NCI-H345 treated with DMSO at 0.1 percent for 48 hours (cell line): ENCODE data around the gene MERTK.

Experiments
- DNase-seq: peaks from one replicate; lab custom pipeline; 2025; ENCODE audit not compliant: unreplicated experiment; lab: John Stamatoyannopoulos, UW

MERTK gene

DNA sequence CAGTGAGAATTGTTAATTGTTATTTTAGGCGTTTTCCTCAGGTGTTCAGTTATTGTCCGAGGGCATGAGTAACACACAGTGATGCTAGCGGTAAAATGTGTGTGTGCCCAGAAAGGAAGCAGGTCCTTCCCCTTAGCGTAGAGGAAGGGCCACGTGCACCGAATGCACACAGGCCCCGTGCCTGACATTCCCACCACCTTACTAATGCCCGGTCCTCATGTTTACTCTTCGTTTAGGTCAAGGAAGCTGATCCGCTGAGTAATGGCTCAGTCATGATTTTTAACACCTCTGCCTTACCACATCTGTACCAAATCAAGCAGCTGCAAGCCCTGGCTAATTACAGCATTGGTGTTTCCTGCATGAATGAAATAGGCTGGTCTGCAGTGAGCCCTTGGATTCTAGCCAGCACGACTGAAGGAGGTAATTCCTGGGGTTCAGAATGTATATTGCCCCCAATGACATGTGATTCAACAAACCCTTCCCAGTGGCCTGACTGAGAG, 76.7 kb downstream of the MERTK start:
- DNase-seq = no peak

DNA sequence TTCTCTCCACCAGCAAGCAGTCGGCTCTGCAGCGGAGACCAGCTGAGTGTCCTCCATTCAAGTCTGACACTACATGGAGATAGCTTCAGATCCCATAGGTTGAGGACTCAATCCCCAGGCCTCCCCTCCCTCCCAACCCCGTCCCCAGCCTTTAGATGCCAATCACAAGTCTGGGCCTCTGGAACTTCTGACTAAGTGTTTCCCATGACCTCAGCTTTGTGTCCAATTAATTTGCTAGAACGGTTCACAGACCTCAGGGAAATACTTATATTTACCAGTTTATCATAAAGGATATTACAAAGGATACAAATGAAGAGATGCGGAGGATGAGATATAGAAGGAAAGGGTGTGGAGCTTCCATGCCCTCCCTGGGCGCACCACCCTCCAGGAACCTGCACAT, 77.4 kb downstream of the MERTK start:
- no peak for DNase-seq

DNA sequence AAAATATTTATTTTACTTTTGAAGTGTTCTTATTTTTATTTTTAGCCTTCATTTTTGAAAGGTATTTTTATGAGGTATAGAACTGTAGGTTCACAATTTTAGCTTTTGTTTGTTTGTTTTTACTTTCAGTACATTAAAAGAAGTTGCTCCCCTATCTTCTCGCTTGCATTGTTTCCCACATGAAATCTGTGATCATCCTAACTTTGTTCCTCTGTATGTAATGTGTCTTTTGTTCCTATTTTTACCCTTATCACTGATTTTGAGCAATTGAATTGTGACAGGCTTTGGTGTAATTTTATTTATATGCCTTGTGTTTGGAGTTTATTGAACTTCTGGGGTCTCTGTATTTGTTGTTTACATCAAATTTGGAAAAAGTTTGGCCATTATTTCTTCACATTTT, 78.8 kb downstream of the MERTK start:
- no peak for DNase-seq

DNA sequence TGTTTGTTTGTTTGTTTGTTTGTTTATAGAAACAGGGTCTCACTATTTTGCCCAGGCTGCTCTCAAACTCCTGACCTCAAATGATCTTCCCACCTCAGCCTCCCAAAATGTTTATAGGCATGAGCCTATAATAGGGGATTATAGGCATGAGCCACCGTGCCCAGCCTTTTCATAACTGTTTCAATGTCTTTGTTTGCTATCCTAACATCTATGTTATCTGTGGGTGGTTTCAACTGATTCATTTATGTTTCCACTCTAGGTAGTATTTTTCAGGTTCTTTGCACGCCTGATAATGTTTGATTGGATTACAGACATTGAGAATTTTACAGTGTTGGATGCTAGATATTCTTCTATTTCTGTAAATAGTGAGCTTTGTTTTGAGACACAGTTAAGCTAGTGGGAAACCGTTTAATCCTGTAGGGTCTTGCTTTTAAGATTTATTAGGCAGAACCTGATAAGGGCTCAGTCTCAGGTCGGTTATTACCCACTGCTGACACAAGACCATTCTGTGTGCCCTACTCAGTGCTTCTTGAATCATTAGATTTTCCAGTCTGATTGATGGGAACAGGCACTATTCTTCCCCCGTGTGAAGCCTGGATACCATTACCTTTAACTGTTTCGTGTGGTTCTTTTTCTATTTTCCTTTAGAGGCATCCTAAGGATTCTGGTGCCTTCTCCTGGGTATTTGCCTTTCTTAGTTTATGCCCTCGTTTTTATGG, 80.2 kb downstream of the MERTK start:
- no peak for DNase-seq

DNA sequence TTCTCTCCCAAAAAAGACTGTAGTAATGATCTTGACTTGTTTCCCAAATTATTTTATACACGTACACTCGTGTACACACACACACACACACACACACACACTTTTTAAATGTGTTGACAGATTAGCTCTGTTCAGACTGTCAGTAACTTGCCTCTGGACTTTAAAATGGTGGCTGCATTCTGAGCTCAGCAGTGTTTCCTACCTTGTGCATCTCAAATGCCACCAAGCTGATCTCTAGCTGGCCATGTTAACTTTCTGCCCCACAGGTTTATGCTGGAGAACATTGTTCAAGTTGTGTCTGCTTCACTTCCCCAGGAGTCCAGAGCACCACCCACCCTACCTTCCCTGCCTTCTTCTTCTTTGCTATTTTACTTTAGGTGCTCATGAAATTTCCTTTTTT, 83.3 kb downstream of the MERTK start:
- no peak for DNase-seq

DNA sequence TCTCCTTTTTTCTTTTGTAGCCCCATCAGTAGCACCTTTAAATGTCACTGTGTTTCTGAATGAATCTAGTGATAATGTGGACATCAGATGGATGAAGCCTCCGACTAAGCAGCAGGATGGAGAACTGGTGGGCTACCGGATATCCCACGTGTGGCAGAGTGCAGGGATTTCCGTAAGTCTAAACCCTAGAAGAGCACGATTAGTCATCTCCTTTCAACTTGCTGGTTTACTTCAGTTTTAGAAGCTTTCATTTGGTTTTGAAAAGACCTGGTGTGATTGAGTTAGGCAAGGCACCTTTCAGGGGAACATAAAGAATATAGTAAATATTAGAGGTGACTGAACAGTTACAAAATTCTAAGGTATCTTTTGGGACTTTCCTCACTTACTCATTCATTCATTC, 84.4 kb downstream of the MERTK start:
- no peak for DNase-seq

DNA sequence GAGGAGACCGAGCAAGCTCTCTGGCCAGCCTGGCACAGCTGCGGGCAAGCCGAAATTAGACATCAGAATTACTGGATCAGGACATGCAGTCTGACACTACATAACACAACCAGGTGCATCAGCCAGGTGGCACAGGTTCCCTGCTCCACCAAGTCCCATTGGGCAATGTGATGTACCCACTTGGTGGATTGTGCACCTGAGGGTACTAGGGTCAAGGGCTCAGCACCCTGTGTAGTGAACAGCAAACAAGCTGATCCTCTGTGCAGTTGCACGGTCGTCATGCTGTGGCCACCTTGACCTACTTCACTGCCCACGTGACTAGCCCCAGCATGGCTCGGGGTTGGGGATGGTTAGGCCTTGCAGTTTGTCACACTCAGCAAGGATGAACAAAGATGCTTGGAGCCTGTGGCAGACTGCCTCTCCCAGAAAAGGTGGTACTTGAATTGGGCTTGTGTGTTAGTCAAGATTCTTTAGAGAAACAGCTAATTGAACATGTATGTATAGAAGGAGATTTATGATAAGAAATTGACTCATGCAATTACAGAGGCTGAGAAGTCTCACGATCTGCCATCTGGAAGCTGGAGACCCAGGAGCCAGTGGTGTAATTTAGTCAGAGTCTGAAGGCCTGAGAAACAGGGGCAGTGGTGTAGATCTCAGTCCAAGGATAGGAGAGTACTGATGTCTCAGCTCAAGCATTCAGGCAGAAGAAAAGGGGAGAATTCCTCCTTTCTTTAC, 85.2 kb downstream of the MERTK start:
- no peak for DNase-seq

DNA sequence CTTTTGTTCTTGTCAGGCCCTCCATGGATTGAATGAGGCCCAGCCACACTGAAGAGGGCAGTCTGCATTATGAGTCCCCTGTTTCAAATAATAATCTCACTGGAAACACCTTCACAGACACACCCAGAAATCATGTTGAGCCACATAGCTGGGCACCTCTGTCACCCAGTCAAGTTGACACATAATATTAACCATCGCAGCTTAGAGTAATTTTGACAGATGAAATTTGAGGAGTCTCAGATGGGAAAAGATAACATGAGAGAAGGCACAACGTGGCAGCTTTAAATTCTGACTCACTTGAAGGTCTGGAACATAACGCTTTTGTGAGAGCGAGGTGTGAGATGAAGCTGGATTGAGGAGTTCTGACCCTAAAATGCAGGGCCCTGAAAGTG, 85.8 kb downstream of the MERTK start:
- DNase-seq = no peak

DNA sequence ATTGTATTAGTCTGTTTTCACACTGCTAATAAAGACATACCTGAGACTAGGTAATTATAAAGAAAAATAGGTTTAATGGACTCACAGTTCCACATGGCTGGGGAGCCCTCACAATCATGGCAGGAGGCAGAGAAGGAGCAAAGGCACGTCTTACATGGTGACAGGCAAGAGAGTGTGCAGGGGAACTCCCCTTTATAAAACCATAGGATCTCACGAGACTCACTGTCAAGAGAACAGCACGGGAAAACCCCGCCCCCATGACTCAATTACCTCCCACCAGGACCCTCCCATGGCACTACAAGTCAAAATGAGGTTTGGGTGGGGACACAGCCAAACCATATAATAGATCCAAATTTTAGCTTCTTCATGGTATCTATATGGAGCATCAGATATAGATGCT, 87.1 kb downstream of the MERTK start:
- no peak for DNase-seq

DNA sequence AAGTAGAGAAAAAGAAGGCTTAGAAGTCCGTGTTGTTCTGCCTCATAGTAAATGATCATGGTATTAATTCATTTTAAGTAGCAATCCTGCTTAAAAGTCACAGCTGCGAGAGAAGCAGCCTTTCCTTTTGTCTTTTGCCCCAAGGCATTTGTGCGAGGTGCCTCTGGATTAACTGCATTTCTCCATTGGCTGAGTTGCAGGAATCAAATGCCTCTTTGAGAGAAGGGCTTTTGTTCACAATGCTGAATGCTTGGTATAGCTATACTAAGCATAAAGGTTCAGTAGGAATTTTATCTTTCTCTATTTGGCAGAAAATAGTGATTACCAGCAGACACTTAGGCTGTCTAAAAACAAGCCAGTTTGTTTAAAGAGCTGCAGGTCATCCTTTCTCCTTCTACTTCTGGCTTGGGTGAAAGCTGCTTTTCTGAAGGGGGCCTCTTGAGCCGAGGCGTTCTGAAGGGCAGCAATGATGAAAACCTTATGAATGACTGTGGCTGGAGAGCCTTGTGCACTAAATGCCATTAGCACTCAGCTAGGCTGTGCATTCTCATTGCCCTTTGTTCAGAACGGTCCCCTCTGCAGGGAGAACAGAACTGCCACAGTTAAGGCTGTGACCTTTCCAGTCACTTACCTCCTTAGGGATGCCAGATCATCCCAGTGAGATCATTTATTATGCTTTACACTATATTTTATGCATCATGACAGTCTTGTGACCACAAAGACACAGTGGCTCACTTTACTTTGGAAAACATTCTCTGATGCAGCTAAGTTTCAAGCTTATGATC, 87.9 kb downstream of the MERTK start:
- DNase-seq = no peak

DNA sequence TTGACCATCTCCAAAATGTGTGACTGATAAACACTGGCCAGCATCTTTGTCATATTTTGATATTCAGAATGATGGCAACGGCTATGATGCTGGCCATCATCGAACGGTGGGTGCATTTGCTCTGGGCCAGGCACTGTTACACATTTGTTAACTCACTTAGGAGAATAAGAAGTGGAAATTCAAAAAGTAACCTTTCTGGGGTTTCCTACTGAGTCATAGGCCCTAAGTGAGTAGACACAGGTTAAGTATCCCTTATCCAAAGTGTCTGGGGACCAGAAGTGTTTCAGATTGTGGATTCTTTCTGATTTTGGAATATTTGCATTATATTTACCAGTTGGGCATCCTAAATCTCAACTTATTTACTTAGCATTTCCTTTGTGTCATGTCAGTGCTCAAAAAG, 92.0 kb downstream of the MERTK start:
- no peak for DNase-seq

DNA sequence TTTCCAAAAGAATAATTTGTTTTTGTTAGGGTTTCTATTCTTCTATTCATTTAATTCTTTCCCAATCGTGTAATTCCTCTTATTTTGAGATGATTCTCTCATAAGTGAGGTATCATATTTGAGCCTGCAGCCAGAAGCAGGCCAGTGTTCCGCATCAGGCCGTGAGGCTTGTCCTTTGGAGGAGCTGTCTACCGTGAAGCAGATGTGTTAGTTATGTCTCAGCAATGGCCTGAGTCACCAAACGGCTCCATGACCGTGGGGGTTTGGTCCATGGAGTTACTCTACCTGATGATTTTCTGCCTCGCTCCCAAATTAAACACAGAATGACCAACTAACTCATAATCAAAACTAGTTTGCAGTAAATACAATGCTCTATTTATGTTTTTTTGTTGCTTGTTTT, 92.4 kb downstream of the MERTK start:
- no peak for DNase-seq

DNA sequence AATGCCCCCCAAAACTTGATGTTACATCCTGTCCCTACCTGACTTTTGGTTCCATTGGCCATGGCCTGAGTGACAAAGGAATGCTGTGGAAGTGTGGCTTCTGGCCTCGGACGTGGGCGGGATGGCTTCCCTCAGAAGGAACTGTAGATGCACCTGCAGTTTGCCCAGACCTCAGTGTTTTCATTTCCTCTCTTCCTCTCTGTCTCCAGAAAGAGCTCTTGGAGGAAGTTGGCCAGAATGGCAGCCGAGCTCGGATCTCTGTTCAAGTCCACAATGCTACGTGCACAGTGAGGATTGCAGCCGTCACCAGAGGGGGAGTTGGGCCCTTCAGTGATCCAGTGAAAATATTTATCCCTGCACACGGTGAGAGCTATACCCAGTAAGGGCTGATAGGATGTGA, 95.6 kb downstream of the MERTK start:
- DNase-seq = no peak

DNA sequence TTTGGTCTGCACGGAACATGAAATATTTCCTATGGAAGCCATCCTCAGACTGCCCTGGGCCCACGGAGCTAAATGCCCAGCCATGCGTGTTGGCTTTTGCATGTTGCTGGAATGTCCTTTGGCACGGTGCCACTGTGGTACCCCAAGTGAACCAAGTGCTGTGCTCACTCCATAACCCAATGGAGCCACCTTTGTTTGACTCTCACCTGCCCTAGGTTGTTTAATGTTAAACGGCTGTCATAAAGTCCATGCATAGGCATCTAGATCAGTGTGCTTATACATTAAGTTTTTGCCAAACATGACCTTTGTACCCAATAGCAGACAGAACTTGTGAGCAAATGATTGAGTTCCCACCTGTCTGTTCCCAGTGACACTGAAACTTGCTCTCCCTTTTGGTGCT, 96.7 kb downstream of the MERTK start:
- DNase-seq = no peak

DNA sequence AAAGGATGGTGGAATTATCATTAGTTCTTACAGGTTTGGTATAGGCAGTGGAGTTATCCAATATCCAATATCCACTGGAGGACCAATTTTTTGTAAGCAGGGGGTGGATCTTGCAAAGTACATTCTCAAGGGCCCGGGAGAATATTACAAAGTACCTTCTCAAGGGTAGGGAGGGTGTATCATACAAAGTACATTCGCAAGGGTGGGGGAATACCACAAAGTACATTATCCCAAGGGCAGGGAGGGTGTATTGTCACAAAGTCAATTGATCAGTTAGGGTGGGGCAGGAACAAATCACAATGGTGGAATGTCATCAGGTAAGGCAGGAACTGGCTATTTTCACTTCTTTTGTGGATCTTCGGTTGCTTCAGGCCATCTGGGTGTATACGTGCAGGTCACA, 101.4 kb downstream of the MERTK start:
- DNase-seq = no peak

DNA sequence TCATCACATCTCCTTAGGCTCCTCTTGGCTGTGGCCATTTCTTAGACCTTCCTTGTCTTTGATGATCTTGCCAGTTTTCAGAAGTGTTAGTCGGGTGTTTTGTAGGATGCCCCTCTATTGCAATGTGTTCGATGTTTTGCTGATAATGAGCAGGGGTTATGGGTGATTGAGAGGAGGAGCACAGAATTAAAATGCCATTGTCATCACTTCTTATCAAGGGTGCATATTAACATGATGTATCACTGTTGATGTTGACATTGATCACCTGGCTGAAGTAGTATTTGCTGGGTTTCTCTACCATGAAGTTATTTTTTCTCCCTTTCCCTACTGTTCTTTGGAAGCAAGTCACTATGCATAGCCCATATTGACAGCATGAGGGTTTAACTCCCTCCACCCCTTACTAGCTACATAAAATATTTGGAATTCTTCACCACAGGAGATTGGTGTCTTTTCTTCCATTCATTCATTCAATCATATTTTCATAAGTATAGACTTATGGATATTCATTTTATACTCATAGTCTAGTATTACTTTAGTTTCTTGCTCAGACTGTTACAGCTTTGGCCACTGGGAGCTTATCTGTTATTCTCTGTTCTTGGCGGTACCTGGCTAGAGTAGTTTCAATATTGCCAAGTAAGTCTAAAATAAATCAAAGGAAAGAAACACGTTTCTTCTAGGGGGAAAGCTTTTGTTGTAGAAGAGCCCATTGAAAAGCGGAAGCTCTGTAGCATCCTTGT, 102.2 kb downstream of the MERTK start:
- no peak for DNase-seq

DNA sequence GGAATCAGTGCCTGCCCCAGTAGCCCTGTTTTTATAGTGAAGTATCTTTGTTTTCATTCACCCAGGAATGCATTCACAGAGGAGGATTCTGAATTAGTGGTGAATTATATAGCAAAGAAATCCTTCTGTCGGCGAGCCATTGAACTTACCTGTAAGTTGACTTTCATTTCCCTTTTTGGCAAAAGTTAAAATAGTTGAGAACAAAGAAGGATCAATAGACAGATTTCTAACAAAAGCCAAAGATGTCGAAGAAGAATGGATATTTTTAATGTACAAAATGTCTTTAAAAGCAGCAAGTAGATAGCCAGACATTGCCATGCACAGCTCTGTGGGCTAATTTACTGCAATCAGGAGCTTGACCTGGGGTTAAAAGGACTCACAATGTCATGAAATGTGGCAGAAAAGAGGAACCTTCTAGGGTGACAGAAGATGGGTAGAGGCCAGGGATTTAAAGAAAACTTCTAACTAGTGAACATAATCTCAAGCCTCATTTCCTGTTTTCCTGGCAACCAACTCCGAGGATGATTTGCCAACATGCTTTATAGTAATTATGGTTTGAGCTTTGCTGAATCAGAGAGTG, 102.8 kb downstream of the MERTK start:
- DNase-seq = no peak

DNA sequence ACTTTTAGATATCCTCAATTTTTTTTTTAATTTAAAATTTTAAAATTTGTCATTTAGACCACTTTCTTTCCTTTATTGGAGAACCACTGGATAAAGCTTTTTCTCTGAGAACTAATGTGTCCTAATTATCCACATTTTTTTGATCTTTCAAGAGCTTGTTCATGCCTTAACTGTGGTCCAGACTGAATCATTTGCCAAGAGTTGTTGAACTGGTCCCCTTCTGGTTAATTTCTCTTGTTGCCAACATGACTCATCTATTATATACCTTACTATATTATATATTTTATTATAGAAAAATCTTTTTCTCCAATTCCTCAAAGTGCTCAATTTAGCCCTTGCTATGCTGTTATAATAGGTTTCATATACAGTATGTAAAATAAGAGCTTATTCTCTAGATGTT, 103.5 kb downstream of the MERTK start:
- no peak for DNase-seq

DNA sequence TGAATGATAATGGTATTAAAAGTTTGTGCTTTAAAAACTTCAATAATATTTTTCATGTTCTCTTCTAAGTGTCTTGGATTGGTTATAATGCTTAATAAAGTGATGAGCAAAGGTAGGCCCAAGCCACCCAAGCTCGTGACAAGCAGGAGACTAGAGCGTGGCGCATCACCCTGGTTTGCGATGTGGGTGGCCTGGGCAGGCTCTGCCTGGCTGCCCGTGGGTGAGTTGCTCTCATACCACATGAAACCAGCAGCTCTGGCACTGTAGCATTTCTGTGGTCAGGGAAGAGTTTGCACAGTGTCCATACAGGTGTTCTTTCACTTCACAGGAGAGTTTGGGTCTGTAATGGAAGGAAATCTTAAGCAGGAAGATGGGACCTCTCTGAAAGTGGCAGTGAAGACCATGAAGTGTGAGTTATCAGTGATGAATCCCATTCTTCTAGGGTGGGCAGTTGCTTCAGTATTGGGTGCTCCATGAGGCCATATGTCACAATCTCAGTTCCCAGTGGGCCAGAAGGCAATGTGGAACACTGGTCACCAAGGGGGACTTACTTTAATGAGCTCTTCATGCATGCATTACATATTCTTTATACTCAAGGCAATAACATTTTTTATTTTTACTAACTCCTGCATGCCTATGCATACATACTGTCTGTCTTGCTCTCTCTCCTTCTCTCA, 105.3 kb downstream of the MERTK start:
- DNase-seq = no peak

DNA sequence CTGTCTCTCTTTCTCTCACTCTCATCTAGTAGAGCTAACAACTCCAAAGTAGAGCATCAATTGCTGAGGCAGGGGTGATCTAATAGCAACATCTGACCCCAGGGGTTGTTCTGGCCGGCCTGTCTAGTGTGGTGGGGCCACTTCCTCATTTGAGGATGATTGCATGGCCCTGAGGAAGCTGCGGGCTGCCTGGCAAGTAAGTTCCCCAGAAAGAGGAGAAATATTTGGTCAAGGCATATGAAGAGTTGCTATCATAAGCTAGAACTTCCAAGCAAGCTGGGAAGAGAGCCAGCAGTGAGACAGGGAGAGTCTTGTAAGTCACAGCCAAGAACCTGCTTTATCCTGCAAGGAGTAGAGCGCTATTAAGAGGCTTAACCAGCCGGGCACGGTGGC, 105.8 kb downstream of the MERTK start:
- no peak for DNase-seq
